Activated naive CD4-positive, alpha-beta T cell treated with anti-CD3 and anti-CD28 coated beads, Interleukin-2, amount 50 U/mL, for 72 hours (primary cell): ENCODE results near the gene ZAR1L. TPM values are rescaled to one million over a fixed set of nuclear protein-coding genes. Genes with fewer than 3 reads are reported as not detected.

Source experiments
- ATAC-seq, 2 donors: fragments of 150-1000 bp; cut with Tn5 transposase; 2 replicates each; pipeline ENCODE4 v1.10.0; 2021; ENCODE audit warnings: mild to moderate bottlenecking in 2 of 2, moderate library complexity in 2 of 2
- DNase-seq, 2 donors: peaks; one replicate each; pipeline ENCODE4 v3.0.0; 2021 to 2022; ENCODE audit warnings: low spot score in 2 of 2
- H3K27ac Mint-ChIP-seq, 2 donors: one replicate each; pipeline ENCODE4 v1.8.0; 2022; ENCODE audit warnings: mild to moderate bottlenecking in 2 of 2, mixed read lengths in 2 of 2
- H3K36me3 Mint-ChIP-seq, 2 donors: one replicate each; pipeline ENCODE4 v1.8.0; 2022; ENCODE audit warnings: mixed read lengths in 2 of 2
- H3K9me3 Mint-ChIP-seq, 2 donors: one replicate each; pipeline ENCODE4 v1.8.0; 2022; ENCODE audit warnings: mixed read lengths in 2 of 2
- total RNA-seq, 2 donors: library from RNA; stranded (reverse); gene quantifications; one replicate each; pipeline ENCODE4 v1.2.3, GENCODE V29; 2022

The ZAR1L gene
- total RNA-seq, 2 donors from 2014 or later, result not detected

- DNase-seq, result no peak
- Mint-ChIP-seq H3K27ac (no peak overlapping the region), H3K36me3 (peaks cover 0 to 16% of the 10 kb centered on the region in 2 donors), H3K9me3 (no peaks in the 10 kb centered on the region)
- ATAC-seq, result no peak
Measured at GRCh38 chr13:32311188-32311897, 3.8 kb downstream of the ZAR1L start.

- DNase-seq, result no peak
- peak; percentile 63 to 66 for ATAC-seq
- Mint-ChIP-seq H3K27ac (peak overlapping the region in 1 of 2 donors; percentile 2), H3K9me3 (no peaks in the 10 kb centered on the region), H3K36me3 (peaks cover 0 to 8% of the 10 kb centered on the region in 2 donors)
Measured at GRCh38 chr13:32310134-32310706, 4.9 kb downstream of the ZAR1L start.

GRCh38 chr13:32309312-32310133, 5.6 kb downstream of the ZAR1L start:
- peak; percentile 15 to 41 for ATAC-seq
- peaks cover 0 to 2% of the 10 kb centered on the region in 2 donors for H3K36me3 Mint-ChIP-seq
- H3K9me3 Mint-ChIP-seq, result no peaks in the 10 kb centered on the region
- no peak for DNase-seq
- peak overlapping the region in 1 of 2 donors; percentile 2 for H3K27ac Mint-ChIP-seq

GRCh38 chr13:32305646-32306045, 9.5 kb downstream of the ZAR1L start:
- Mint-ChIP-seq H3K9me3 (no peaks in the 10 kb centered on the region), H3K27ac (no peak overlapping the region), H3K36me3 (no peaks in the 10 kb centered on the region)
- DNase-seq (no peak), ATAC-seq (no peak)

- no peaks in the 10 kb centered on the region for H3K9me3 Mint-ChIP-seq
- H3K36me3 Mint-ChIP-seq, result no peaks in the 10 kb centered on the region
- H3K27ac Mint-ChIP-seq, result no peak overlapping the region
- DNase-seq (no peak), ATAC-seq (no peak)
Measured at GRCh38 chr13:32302461-32302860, 12.7 kb downstream of the ZAR1L start.

- ATAC-seq, result peak; percentile 52 to 86
- peak in 1 of 2 donors; percentile 42 for DNase-seq
- no peak overlapping the region for H3K27ac Mint-ChIP-seq
- no peaks in the 10 kb centered on the region for H3K9me3 Mint-ChIP-seq
- H3K36me3 Mint-ChIP-seq, result no peaks in the 10 kb centered on the region
Measured at GRCh38 chr13:32300920-32301319, 14.2 kb downstream of the ZAR1L start.

- Mint-ChIP-seq H3K27ac (no peak overlapping the region), H3K9me3 (no peaks in the 10 kb centered on the region), H3K36me3 (no peaks in the 10 kb centered on the region)
- no peak for DNase-seq
- ATAC-seq, result no peak
Measured at GRCh38 chr13:32300406-32300805, 14.8 kb downstream of the ZAR1L start.

GRCh38 chr13:32299893-32300292, 15.3 kb downstream of the ZAR1L start:
- Mint-ChIP-seq H3K27ac (no peak overlapping the region), H3K9me3 (no peaks in the 10 kb centered on the region), H3K36me3 (no peaks in the 10 kb centered on the region)
- ATAC-seq (peak; percentile 34 to 67), DNase-seq (no peak)

- Mint-ChIP-seq H3K9me3 (no peaks in the 10 kb centered on the region), H3K27ac (no peak overlapping the region), H3K36me3 (no peaks in the 10 kb centered on the region)
- DNase-seq (no peak), ATAC-seq (no peak)
Measured at GRCh38 chr13:32298695-32299094, 16.5 kb downstream of the ZAR1L start.

- no peak overlapping the region for H3K27ac Mint-ChIP-seq
- no peaks in the 10 kb centered on the region for H3K36me3 Mint-ChIP-seq
- ATAC-seq (peak; percentile 39 to 42), DNase-seq (no peak)
- no peaks in the 10 kb centered on the region for H3K9me3 Mint-ChIP-seq
Measured at GRCh38 chr13:32297206-32297605, 18.0 kb downstream of the ZAR1L start.

GRCh38 chr13:32285633-32285965, 29.6 kb downstream of the ZAR1L start:
- DNase-seq (no peak), ATAC-seq (no peak)
- H3K9me3 Mint-ChIP-seq, result no peaks in the 10 kb centered on the region
- no peaks in the 10 kb centered on the region for H3K36me3 Mint-ChIP-seq
- no peak overlapping the region for H3K27ac Mint-ChIP-seq

GRCh38 chr13:32284927-32285632, 30.1 kb downstream of the ZAR1L start:
- Mint-ChIP-seq H3K36me3 (no peaks in the 10 kb centered on the region), H3K9me3 (no peaks in the 10 kb centered on the region), H3K27ac (no peak overlapping the region)
- DNase-seq, result no peak
- no peak for ATAC-seq

- ATAC-seq, result no peak
- DNase-seq, result no peak
- no peaks in the 10 kb centered on the region for H3K36me3 Mint-ChIP-seq
- no peak overlapping the region for H3K27ac Mint-ChIP-seq
- H3K9me3 Mint-ChIP-seq, result no peaks in the 10 kb centered on the region
Measured at GRCh38 chr13:32282096-32282711, 33.0 kb downstream of the ZAR1L start.

- Mint-ChIP-seq H3K27ac (no peak overlapping the region), H3K36me3 (no peaks in the 10 kb centered on the region), H3K9me3 (no peaks in the 10 kb centered on the region)
- no peak for DNase-seq
- ATAC-seq, result no peak
Measured at GRCh38 chr13:32281096-32281495, 34.1 kb downstream of the ZAR1L start.

- H3K36me3 Mint-ChIP-seq, result no peaks in the 10 kb centered on the region
- no peak overlapping the region for H3K27ac Mint-ChIP-seq
- DNase-seq, result no peak
- ATAC-seq, result peak; percentile 37 to 89
- H3K9me3 Mint-ChIP-seq, result no peaks in the 10 kb centered on the region
Measured at GRCh38 chr13:32278426-32278825, 36.7 kb downstream of the ZAR1L start.

- H3K9me3 Mint-ChIP-seq, result no peaks in the 10 kb centered on the region
- no peak for DNase-seq
- H3K27ac Mint-ChIP-seq, result no peak overlapping the region
- no peaks in the 10 kb centered on the region for H3K36me3 Mint-ChIP-seq
- no peak for ATAC-seq
Measured at GRCh38 chr13:32277839-32278238, 37.3 kb downstream of the ZAR1L start.
